ENCODE results near the gene RIMBP2. TPM values are rescaled to one million over a fixed set of nuclear protein-coding genes. Genes with fewer than 3 reads are reported as not detected.
A peak's percentile ranks its signal among the peaks of the same experiment; 100 is the strongest.

RIMBP2 gene
- total and polyA plus RNA-seq, 5 donors, result 0.05 to 0.28 TPM; not detected in 3

DNA sequence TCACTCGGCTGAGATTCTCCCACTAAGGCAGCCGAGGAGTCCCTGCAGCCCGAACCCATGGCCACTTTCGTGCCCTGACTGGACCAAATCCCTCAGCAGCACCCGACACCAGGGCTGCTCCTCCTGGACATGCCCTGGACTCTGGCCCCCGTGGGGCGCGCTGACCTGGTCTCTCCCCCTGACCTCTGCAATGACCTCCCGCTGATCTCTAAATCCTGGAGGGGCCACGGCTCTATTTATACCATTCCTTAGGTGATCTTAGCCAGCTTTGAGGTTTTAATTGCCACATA, 230.0 kb downstream of the RIMBP2 start:
- Histone ChIP-seq H3K9me3 (ENCODE audit: control insufficient read depth, low read length) (no peaks in the 10 kb centered on the region), H3K4me1 (ENCODE audit: control insufficient read depth, insufficient read depth, low read length) (no peaks in the 10 kb centered on the region), H3K27me3 (ENCODE audit: control insufficient read depth, insufficient read depth) (no peaks in the 10 kb centered on the region), H3K4me3 (ENCODE audit: low read length) (no peak overlapping the region), H3K27ac (ENCODE audit: low read length) (no peak overlapping the region)
- DNase-seq, result no peak
- ATAC-seq, result no peak
- 78% methylated on average over 10 of the region's 10 CpGs for WGBS
- intact Hi-C loops (cut with DNase I), result no loop called here

DNA sequence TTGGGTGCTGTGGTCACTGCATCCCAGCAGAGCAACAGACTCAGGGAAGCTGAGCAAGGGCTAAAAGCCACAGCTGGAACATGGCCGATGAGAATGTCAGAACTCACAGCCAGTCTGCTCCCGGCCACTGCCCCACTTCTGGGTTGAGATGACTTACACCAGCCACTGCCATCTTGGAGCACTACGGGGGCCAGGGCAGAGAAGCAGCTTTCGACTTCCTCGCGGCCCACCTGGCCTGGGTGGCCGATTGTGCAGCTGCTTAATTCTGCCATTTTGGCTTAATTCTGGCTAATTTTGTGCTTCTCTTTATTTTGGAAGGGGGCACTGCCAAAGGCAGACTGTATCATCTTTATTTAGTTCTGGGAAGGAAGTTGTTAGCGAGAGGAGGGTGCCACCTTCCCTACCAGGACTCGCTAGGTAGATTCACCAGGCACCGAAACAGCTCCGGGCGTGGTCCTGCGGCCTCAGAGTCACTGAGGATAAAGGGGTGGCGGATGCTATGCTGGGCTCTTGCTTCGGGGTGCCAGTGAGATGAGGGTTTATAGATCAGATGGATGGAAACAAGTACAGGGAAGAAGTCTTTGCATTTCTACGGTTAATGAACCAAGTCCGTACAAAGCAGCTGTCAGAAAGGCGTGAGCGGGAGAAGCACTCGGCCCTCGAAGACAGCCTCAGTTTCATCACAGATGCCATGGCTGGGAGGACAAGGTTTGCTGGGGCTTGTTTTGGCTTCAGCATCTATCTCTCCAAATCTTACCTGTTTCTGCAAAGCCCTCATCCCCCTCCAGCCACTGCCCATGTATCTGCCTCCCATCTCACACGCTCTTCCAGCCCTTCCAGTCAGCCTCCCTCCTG, 230.6 kb downstream of the RIMBP2 start:
- Histone ChIP-seq H3K4me1 (ENCODE audit: control insufficient read depth, insufficient read depth, low read length) (no peaks in the 10 kb centered on the region), H3K27ac (ENCODE audit: low read length) (no peak overlapping the region), H3K4me3 (ENCODE audit: low read length) (no peak overlapping the region), H3K27me3 (ENCODE audit: control insufficient read depth, insufficient read depth) (no peaks in the 10 kb centered on the region), H3K9me3 (ENCODE audit: control insufficient read depth, low read length) (no peaks in the 10 kb centered on the region)
- ATAC-seq (no peak), DNase-seq (no peak)
- WGBS, result 84% methylated on average over 22 of the region's 22 CpGs
- intact Hi-C loops (cut with DNase I), result no loop called here

DNA sequence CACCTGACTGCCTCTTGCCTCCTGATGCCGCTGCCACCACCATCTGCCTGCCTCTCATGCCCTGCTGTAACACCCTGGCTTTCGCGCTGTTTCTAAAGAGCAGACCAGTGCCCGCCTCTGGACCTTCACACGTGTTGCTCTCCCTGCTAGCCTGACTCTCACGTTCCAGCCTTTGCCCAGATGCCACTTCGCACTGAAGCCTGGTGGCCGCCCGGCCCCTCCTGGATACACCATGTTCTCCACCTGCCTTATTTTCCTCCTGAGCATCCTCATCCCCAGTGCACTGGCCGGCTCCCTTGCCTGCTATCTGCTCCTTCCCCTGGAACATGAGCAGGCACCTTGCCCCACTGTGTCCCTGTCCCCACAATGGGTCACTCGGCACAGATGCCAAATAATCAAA, 231.9 kb downstream of the RIMBP2 start:
- Histone ChIP-seq H3K4me3 (ENCODE audit: low read length) (no peak overlapping the region), H3K27ac (ENCODE audit: low read length) (no peak overlapping the region), H3K9me3 (ENCODE audit: control insufficient read depth, low read length) (no peaks in the 10 kb centered on the region), H3K27me3 (ENCODE audit: control insufficient read depth, insufficient read depth) (no peaks in the 10 kb centered on the region), H3K4me1 (ENCODE audit: control insufficient read depth, insufficient read depth, low read length) (no peaks in the 10 kb centered on the region)
- no peak for ATAC-seq
- DNase-seq, result no peak
- intact Hi-C loops (cut with DNase I), result no loop called here
- 83% methylated on average over 11 of the region's 11 CpGs for WGBS

DNA sequence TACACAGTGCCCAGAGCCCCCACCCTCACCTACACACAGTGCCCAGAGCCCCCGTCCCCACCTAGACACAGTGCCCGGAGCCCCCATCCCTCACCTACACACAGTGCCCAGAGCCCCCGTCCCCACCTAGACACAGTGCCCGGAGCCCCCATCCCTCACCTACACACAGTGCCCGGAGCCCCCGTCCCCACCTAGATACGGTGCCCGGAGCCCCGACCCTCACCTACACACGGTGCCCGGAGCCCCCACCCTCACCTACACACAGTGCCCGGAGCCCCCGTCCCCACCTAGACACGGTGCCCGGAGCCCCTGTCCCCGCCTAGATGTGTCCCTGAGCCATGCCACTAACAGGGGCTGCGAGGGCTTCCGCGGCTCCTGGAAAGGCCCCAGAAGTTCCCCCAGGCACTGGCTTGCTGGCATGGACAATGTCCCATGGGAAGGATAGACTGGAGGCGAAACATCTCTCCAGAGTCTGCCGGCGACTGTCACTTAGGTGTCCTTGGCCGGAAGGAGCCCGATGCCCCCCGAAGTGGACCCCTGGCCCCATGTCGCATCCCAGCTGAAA, 232.4 kb downstream of the RIMBP2 start:
- Histone ChIP-seq H3K9me3 (ENCODE audit: control insufficient read depth, low read length) (no peaks in the 10 kb centered on the region), H3K4me1 (ENCODE audit: control insufficient read depth, insufficient read depth, low read length) (no peaks in the 10 kb centered on the region), H3K27ac (ENCODE audit: low read length) (no peak overlapping the region), H3K27me3 (ENCODE audit: control insufficient read depth, insufficient read depth) (no peaks in the 10 kb centered on the region), H3K4me3 (ENCODE audit: low read length) (no peak overlapping the region)
- DNase-seq, result no peak
- WGBS, result 81% methylated on average over 26 of the region's 26 CpGs
- ATAC-seq, result no peak
- intact Hi-C loops (cut with DNase I), result no loop called here

DNA sequence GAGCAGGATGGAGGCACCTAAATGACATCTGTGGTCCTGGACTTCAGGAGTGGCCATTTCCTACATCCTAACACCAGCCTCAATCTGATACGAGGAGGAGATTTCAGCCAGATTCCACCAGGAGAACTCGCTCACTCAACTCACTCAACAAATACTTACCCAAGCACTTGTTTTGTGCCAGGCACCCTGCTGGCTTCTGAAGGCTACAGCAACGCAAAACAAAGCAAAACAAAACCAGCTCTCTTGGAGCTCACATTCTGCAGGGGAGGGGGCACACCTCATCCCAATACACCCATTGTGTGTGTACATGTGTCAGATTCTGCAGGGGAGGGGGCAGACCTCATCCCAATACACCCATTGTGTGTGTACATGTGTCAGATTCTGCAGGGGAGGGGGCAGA, 233.7 kb downstream of the RIMBP2 start:
- H3K27me3 ChIP-seq (ENCODE audit: control insufficient read depth, insufficient read depth), result no peaks in the 10 kb centered on the region
- H3K9me3 ChIP-seq (ENCODE audit: control insufficient read depth, low read length), result no peaks in the 10 kb centered on the region
- H3K27ac ChIP-seq (ENCODE audit: low read length), result no peak overlapping the region
- WGBS, result 47% methylated on average over 3 of the region's 3 CpGs
- DNase-seq (no peak), ATAC-seq (no peak)
- no peak overlapping the region for H3K4me3 ChIP-seq (ENCODE audit: low read length)
- intact Hi-C loops (cut with DNase I), result no loop called here
- H3K4me1 ChIP-seq (ENCODE audit: control insufficient read depth, insufficient read depth, low read length), result no peaks in the 10 kb centered on the region

DNA sequence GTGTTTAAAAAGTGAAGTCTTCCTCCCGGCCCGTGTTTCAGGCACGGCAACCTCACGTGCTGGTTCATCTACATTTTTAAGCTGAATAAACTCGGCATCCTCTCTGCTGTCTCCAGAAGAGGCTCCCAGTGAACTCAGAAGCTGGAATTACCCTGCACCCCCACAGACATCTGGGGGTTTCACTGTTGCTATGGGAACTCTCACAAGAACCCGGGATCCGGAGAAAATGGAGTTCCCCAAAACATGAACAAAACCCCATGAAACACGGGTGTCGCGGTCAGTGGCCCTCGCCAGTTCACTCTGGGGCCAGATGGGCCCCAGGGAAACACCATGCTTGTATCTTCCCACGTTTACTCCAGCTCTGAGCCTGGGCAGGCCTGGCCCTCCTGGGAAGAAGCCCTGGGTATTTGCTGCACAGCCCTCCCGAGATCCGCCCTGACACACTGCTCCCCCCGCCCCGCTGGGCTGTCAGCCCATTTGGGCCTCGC, 234.7 kb downstream of the RIMBP2 start:
- no peak for DNase-seq
- no peaks in the 10 kb centered on the region for H3K9me3 ChIP-seq (ENCODE audit: control insufficient read depth, low read length)
- H3K27ac ChIP-seq (ENCODE audit: low read length), result no peak overlapping the region
- ATAC-seq, result no peak
- 74% methylated on average over 17 of the region's 17 CpGs for WGBS
- no peaks in the 10 kb centered on the region for H3K27me3 ChIP-seq (ENCODE audit: control insufficient read depth, insufficient read depth)
- H3K4me3 ChIP-seq (ENCODE audit: low read length), result no peak overlapping the region
- intact Hi-C loops (cut with DNase I), result no loop called here
- H3K4me1 ChIP-seq (ENCODE audit: control insufficient read depth, insufficient read depth, low read length), result no peaks in the 10 kb centered on the region

DNA sequence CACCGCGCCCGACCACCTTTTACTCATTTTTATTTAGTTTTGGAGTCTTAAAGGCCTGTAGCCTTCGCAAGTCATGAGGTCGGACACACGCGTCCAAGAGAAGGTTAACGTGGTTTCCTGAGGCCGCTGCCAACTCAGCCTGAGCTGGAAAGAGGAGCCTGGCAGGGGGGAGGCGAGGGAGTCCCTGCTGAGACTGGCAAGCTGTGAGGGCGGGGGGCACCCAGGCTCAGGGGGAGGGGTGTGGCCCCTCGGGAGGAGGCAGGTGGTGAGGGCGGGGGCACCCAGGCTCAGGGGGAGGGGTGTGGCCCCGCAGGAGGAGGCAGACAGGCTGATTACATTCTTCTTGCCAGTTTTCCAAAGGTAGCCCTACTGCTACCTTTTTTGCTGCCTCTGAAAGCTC, 235.2 kb downstream of the RIMBP2 start:
- no peaks in the 10 kb centered on the region for H3K4me1 ChIP-seq (ENCODE audit: control insufficient read depth, insufficient read depth, low read length)
- no peaks in the 10 kb centered on the region for H3K27me3 ChIP-seq (ENCODE audit: control insufficient read depth, insufficient read depth)
- H3K4me3 ChIP-seq (ENCODE audit: low read length), result no peak overlapping the region
- WGBS, result 67% methylated on average over 14 of the region's 14 CpGs
- DNase-seq (no peak), ATAC-seq (no peak)
- no peak overlapping the region for H3K27ac ChIP-seq (ENCODE audit: low read length)
- no peaks in the 10 kb centered on the region for H3K9me3 ChIP-seq (ENCODE audit: control insufficient read depth, low read length)
- intact Hi-C loops (cut with DNase I), result no loop called here

DNA sequence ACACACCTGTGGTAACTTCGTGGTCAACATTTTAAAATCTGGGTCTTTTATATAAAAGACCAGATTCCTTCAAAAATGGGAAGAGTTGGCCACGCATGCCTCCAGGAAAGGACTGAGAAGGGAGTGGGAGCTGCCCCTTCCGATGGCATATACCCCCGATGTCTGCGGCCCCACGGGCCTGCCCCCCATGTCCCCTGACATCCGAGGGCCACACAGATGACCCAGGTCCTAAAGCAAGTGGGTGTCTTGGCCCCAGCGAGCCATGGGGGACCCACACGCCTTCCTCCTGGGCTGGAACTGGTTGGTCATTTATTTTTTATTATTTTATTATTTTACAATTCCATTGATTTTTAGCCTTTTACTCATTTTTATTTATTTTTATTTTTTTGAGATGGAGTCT, 235.9 kb downstream of the RIMBP2 start:
- no peaks in the 10 kb centered on the region for H3K27me3 ChIP-seq (ENCODE audit: control insufficient read depth, insufficient read depth)
- no peak for ATAC-seq
- WGBS, result 85% methylated on average over 9 of the region's 9 CpGs

DNA sequence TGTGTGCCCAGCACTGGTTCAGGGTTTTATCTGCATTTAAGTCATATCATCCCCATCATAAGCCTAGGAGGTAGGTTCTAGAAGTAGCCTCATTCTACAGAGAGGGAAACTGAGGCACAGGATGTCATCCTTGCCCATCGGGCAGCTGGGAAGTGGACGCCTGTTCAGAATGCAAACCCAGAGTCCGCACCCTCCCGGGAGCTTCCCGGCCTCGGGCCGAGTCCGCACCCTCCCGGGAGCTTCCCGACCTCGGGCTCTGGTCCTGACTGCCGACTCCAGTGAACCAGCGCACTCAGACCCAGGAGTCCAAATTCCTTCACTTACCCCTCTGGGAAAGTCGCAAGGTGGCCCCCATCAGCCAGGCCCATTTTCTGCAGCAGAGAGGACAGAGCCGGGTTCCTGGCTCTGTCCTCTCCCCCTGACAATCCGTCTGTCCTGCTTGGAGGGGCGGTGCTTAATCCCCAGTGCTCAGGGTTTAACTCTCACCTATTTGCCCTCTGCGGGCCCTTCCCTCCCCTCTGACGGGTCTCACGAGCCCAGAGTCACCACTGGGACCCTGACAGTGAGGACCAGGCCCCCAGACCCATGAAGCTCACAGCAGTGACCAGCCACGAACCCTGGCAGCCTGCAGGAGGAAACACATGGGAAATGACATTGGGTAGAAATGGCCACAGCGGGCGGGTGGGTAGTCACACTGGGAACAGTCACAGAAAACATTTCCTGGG, 236.5 kb downstream of the RIMBP2 start:
- intact Hi-C loops (cut with DNase I), result no loop called here
- no peaks in the 10 kb centered on the region for H3K27me3 ChIP-seq (ENCODE audit: control insufficient read depth, insufficient read depth)
- 65% methylated on average over 23 of the region's 23 CpGs for WGBS

More for the DNA sequence above, 235.9 kb downstream of the RIMBP2 start:
- Histone ChIP-seq H3K27ac (ENCODE audit: low read length) (no peak overlapping the region), H3K9me3 (ENCODE audit: control insufficient read depth, low read length) (no peaks in the 10 kb centered on the region), H3K4me3 (ENCODE audit: low read length) (no peak overlapping the region), H3K4me1 (ENCODE audit: control insufficient read depth, insufficient read depth, low read length) (no peaks in the 10 kb centered on the region)
- DNase-seq, result no peak
- intact Hi-C loops (cut with DNase I), result no loop called here

DNA sequence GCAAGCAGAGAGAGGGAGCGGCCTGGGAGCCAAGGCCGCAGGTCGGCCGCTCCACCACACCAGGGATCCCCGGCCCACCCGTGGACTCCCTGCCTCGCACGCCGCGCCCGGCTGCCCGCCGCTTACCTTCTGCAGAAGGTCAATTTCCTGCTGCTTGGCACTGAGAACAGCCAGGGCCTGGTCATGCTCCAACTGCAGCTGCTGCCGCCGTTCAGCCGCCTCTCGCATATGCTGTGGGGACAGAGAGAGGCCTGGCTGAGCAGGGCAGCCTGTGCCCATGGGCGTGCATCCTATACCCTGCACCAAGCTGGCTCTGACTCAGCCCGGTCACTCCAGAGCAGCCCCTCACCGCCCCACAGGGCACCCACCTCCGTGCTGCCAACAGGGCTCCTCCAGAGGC, 237.3 kb downstream of the RIMBP2 start:
- Histone ChIP-seq H3K27me3 (ENCODE audit: control insufficient read depth, insufficient read depth) (no peaks in the 10 kb centered on the region), H3K9me3 (ENCODE audit: control insufficient read depth, low read length) (no peaks in the 10 kb centered on the region), H3K4me1 (ENCODE audit: control insufficient read depth, insufficient read depth, low read length) (no peaks in the 10 kb centered on the region), H3K4me3 (ENCODE audit: low read length) (no peak overlapping the region), H3K27ac (ENCODE audit: low read length) (no peak overlapping the region)
- DNase-seq, result no peak
- ATAC-seq, result no peak
- WGBS, result 85% methylated on average over 21 of the region's 21 CpGs
- intact Hi-C loops (cut with DNase I), result no loop called here

More for the DNA sequence above, 236.5 kb downstream of the RIMBP2 start:
- H3K9me3 ChIP-seq (ENCODE audit: control insufficient read depth, low read length), result no peaks in the 10 kb centered on the region
- no peak overlapping the region for H3K27ac ChIP-seq (ENCODE audit: low read length)
- no peak overlapping the region for H3K4me3 ChIP-seq (ENCODE audit: low read length)
- no peaks in the 10 kb centered on the region for H3K4me1 ChIP-seq (ENCODE audit: control insufficient read depth, insufficient read depth, low read length)
- DNase-seq (peak in 1 of 3 donors; percentile 14), ATAC-seq (no peak)

DNA sequence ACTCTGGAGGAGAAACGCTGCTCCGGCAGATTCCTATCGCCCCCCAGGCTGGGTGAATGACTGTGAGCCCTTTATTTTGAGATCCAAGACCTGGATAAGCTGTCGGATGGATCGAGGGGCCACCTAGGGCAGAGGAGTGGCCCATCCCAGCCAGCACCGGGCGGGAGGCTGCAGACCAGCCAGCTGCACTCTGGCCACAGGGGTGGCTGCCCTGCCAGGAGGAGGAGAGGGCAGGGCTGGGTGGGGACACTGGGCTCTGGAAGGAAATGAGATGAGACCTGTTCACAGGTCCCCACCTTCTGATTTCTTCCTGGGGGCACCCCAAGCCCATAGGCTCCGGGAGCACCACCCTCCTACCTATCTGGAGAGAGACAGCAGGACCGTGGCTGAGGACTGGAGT, 238.4 kb downstream of the RIMBP2 start:
- H3K4me3 ChIP-seq (ENCODE audit: low read length), result no peak overlapping the region
- WGBS, result 60% methylated on average over 9 of the region's 9 CpGs
- intact Hi-C loops (cut with DNase I), result no loop called here
- H3K27me3 ChIP-seq (ENCODE audit: control insufficient read depth, insufficient read depth), result no peaks in the 10 kb centered on the region
- H3K9me3 ChIP-seq (ENCODE audit: control insufficient read depth, low read length), result no peaks in the 10 kb centered on the region
- DNase-seq (peak in 1 of 3 donors; percentile 5), ATAC-seq (no peak)
- H3K4me1 ChIP-seq (ENCODE audit: control insufficient read depth, insufficient read depth, low read length), result no peaks in the 10 kb centered on the region
- no peak overlapping the region for H3K27ac ChIP-seq (ENCODE audit: low read length)
